ENCODE data around the gene NTN1. TPM values are rescaled to one million over a fixed set of nuclear protein-coding genes. Genes with fewer than 3 reads are reported as not detected.

NTN1 gene
- total and polyA plus RNA-seq, 2 of the 13 experiments (the other 11 are each of a cell fraction or from before 2014, with no cell fraction given): 0.04 to 0.05 TPM

DNA sequence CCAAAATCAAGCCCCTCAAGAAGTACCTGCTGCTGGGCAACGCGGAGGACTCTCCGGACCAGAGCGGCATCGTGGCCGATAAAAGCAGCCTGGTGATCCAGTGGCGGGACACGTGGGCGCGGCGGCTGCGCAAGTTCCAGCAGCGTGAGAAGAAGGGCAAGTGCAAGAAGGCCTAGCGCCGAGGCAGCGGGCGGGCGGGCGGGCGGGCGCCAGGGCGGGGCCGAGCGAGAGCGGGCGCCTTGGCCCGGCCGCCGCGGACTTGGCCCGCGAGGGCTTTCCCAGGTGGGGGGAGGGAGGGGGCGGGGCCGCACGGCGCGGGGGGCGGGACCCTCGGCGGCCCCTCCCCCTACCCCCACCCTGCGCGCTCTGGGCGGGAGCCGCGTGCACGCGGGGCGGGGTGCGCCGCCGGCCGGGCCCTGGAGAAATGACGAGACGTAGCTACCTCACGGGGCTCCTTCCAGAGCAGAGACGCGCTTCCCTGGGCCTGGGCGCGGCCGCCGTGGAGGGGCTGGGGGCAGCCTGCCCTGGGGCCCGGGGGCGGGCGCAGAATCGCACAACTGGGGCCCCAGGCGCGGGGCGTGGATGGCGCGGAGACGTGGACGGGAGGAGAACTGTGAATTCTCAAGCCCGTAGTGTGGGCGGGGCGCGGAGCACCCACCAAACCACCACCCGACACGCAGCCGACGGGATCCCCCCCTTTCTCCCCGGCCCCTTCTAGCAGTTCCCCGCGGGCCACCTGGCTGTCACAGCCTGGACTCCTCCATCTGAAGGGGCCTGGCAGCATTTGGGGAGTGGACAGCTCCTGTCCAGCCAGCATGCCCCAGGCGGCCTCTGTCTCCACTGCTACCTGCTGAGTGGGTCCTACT, 218.7 kb downstream of the NTN1 start (continued):
- TF ChIP-seq ZBTB20 (CRISPR knock-in tag; IDR thresholded peaks at IDR 0.05; ENCODE audit: borderline replicate concordance, low read depth): no peak
- TF ChIP-seq TCF7L2 (IDR thresholded peaks at IDR 0.05; ENCODE audit: low read depth, low read length): no peak
- no peak for TF ChIP-seq MEIS2 (CRISPR knock-in tag; IDR thresholded peaks at IDR 0.05)
- TF ChIP-seq ZNF841 (CRISPR knock-in tag; IDR thresholded peaks at IDR 0.05; ENCODE audit: borderline replicate concordance): no peak

DNA sequence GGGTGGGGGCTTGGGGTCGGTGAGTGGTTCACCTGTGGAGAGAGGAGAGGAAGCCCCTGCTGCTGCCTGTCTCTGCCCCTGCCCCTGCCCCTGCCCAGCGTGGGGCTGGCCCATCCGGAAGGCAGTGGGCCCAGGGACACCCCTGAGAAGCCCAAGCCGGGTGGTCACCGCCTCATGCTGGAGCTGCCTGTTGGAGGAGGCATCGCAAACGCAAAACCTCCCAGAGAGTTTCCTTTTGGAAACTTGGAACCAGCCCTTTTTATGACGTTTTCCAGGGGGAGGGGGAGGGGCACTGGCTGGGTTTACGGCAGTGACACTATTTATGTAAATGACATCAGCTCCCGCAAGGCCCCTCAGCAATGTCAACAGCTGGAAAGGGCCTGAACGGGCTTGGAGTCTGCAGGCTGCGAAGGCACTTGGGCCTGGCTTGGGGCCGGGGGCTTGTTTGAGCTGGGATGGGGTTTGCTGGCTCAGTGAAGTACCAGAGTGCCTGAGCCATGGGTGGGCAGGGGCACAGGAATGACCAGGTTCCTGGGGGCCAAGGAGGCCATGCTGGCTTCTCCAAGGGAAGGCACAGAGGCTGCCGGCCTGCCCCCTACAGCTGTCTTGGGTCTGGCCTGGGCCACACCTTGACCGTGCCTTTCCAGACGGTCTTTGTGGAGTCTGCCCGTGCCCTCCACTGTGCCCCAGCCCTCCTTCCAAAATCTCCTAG, 219.5 kb downstream of the NTN1 start:
- ATAC-seq (peak; percentile 14), FAIRE-seq (no peak), DNase-seq (ENCODE audit: low spot score) (peak; percentile 35)
- peak overlapping the region; percentile 54 for H3K4me2 ChIP-seq (ENCODE audit: low read depth, low read length)
- peaks cover 0 to 4% of the 10 kb centered on the region in 2 experiments; a peak in 1 of 5 replicates for H3K27me3 ChIP-seq (ENCODE audit: control insufficient read depth in 1 of 2, insufficient read depth in 2 of 2, low read length in 2 of 2)
- no TSS peak for BruUV-seq (replicated peaks)
- H3K27ac ChIP-seq (ENCODE audit: extremely low read length, insufficient read depth, low read length): no peak overlapping the region
- no peak overlapping the region for H2AFZ ChIP-seq (ENCODE audit: low read length)
- H3K79me2 ChIP-seq (ENCODE audit: insufficient read depth, low read length): no peaks in the 10 kb centered on the region
- peak overlapping the region; percentile 58 for H3K9ac ChIP-seq (ENCODE audit: insufficient read depth, low read depth, low read length)
- H3K4me3 ChIP-seq (replicated peaks in 1 of 3; ENCODE audit: insufficient read depth in 1 of 3, low read depth in 2 of 3, low read length in 3 of 3): peak overlapping the region in 1 of 3 experiments; percentile 26; a peak in 1 of 6 replicates
- in situ Hi-C loops (cut with HindIII; ENCODE audit: extremely low pct_ligation_motif_present, low pct_unique_long_range_greater_than_20kb): no loop called here
- no CpG with 5 or more reads among the region's 17 CpGs for WGBS (ENCODE audit: low lambda C conversion rate)
- POLR2A ChIA-PET: no interaction called here
- CTCF ChIA-PET (ENCODE audit: low intra/inter-chr PET ratio, low total read pairs): no interaction called here
- H3K4me1 ChIP-seq (ENCODE audit: insufficient read depth, low read length): peaks cover 48% of the 10 kb centered on the region
- no peaks in the 10 kb centered on the region for H3K36me3 ChIP-seq (replicated peaks in 1 of 2; ENCODE audit: control insufficient read depth in 1 of 2, insufficient read depth in 2 of 2, low read length in 2 of 2)
- no peaks in the 10 kb centered on the region for H4K20me1 ChIP-seq (ENCODE audit: insufficient read depth, low read length)
- intact Hi-C loops (cut with micrococcal nuclease; ENCODE audit: unreplicated experiment): no loop called here
- no peaks in the 10 kb centered on the region for H3K9me3 ChIP-seq (ENCODE audit: low read length)
- TF ChIP-seq ZNF280D (CRISPR knock-in tag; IDR thresholded peaks at IDR 0.05) (no peak), FOXK1 (CRISPR knock-in tag; IDR thresholded peaks at IDR 0.05; ENCODE audit: borderline replicate concordance, low read depth) (no peak; the same call in 1 of the 2 replicates), SALL1 (CRISPR knock-in tag; IDR thresholded peaks at IDR 0.05) (0 out of 2 replicates have a peak, but pooled peaks have one; percentile 26), ZFX (CRISPR knock-in tag; IDR thresholded peaks at IDR 0.05; ENCODE audit: low read depth) (peak; percentile 31; the same call in 1 of the 2 replicates), JUND (CRISPR knock-in tag; IDR thresholded peaks at IDR 0.05) (0 out of 2 replicates have a peak, but pooled peaks have one; percentile 15)
- TF ChIP-seq, protein P1, sequence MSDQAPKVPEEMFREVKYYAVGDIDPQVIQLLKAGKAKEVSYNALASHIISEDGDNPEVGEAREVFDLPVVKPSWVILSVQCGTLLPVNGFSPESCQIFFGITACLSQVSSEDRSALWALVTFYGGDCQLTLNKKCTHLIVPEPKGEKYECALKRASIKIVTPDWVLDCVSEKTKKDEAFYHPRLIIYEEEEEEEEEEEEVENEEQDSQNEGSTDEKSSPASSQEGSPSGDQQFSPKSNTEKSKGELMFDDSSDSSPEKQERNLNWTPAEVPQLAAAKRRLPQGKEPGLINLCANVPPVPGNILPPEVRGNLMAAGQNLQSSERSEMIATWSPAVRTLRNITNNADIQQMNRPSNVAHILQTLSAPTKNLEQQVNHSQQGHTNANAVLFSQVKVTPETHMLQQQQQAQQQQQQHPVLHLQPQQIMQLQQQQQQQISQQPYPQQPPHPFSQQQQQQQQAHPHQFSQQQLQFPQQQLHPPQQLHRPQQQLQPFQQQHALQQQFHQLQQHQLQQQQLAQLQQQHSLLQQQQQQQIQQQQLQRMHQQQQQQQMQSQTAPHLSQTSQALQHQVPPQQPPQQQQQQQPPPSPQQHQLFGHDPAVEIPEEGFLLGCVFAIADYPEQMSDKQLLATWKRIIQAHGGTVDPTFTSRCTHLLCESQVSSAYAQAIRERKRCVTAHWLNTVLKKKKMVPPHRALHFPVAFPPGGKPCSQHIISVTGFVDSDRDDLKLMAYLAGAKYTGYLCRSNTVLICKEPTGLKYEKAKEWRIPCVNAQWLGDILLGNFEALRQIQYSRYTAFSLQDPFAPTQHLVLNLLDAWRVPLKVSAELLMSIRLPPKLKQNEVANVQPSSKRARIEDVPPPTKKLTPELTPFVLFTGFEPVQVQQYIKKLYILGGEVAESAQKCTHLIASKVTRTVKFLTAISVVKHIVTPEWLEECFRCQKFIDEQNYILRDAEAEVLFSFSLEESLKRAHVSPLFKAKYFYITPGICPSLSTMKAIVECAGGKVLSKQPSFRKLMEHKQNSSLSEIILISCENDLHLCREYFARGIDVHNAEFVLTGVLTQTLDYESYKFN (CRISPR knock-in tag; conservative IDR thresholded peaks at IDR 0.05): no peak
- TF ChIP-seq, protein P2, sequence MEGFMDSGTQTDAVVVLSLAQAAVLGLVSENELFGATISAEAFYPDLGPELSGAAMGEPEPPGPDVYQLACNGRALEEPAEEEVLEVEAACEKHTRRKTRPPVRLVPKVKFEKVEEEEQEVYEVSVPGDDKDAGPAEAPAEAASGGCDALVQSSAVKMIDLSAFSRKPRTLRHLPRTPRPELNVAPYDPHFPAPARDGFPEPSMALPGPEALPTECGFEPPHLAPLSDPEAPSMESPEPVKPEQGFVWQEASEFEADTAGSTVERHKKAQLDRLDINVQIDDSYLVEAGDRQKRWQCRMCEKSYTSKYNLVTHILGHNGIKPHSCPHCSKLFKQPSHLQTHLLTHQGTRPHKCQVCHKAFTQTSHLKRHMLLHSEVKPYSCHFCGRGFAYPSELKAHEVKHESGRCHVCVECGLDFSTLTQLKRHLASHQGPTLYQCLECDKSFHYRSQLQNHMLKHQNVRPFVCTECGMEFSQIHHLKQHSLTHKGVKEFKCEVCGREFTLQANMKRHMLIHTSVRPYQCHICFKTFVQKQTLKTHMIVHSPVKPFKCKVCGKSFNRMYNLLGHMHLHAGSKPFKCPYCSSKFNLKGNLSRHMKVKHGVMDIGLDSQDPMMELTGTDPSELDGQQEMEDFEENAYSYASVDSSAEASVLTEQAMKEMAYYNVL (CRISPR knock-in tag; IDR thresholded peaks at IDR 0.05; ENCODE audit: borderline replicate concordance): no peak

All from HepG2 (cell line).